GM18951 (cell line): ENCODE data around the gene ARL15.

Source experiments
- POLR2A ChIP-seq: IDR thresholded peaks from 4 replicates; pipeline ENCODE4 v1.6.1; 2011; ENCODE audit warnings: mild to moderate bottlenecking; ENCODE audit not compliant: insufficient read length, insufficient read depth; ENCODE audit errors: extremely low read depth
- in situ Hi-C: fragments of 300-500 bp; cut with MboI; formaldehyde crosslinking; loops from one replicate; pipeline ENCODE4 v1.12.0; 2022; ENCODE audit warnings: low sequenced_read_pairs, mixed read lengths, inconsistent platforms; ENCODE audit not compliant: unreplicated experiment

The ARL15 gene

DNA sequence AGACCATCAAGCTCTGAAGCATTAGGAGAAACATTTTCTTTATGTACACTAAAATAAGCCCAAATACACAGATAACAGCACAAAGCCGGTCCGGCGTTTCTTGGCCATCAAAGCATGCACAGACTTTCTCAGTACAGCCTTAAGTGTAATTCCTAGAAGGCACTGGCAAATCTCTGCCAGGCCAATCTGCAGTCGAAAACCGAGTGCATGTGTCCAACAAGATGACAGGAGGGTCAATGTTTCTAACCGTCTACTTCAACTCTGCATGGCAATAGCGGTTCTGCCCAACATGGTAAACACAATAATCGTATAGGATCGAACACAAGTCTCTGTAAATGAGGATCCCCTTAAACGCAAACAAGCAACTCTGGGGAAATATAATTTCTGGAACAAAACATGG, 1.1 kb downstream of the ARL15 start:
- no peak for TF ChIP-seq POLR2A
- in situ Hi-C loops: no loop called here

GRCh38 chr5:54307583-54307982, 2.8 kb downstream of the ARL15 start:
- no peak for TF ChIP-seq POLR2A

GRCh38 chr5:54306893-54307292, 3.5 kb downstream of the ARL15 start:
- in situ Hi-C loops: no loop called here
- TF ChIP-seq POLR2A: no peak

More at GRCh38 chr5:54307583-54307982, 2.8 kb downstream of the ARL15 start:
- in situ Hi-C loops: no loop called here

DNA sequence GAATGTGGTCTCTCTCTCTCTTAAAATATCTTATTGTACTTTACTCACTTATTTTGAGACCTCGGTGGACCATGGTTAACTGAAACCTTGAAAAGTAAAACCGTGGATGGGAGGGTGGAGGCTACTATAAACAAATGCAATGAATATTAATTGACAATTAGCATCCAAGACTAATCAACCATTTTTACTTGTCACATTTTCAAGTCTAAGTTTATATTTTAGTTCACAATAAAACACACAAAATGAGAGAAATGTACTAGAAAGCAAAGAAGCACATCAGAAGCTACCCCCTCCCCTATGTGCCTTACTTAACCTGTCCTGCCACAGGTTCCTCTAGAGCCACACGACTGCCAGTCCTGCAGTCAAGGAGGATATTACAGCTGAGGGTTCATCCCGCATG, 4.6 kb downstream of the ARL15 start:
- TF ChIP-seq POLR2A: no peak
- in situ Hi-C loops: no loop called here

- no peak for TF ChIP-seq POLR2A
- in situ Hi-C loops: no loop called here
Measured at GRCh38 chr5:54304040-54304439, 6.3 kb downstream of the ARL15 start.

DNA sequence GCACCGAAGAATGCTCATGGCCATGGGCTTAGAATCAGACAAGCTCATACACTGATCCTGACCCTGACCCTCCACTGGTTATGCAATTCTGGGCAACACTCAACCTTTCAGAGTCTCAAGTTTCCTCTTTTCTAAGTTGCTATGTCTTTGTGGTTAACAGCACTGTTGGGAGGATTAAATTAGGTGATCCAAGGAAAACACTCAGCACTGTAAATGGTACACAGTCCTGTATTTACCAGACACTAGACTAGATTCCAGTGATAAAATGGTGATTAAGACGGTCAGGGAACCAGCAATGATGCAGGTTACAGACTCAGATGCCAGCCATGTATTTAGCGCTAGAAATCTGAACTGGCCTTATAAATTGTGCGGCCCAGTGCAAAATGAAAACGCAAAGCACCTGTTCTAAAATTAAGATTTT, 8.1 kb downstream of the ARL15 start:
- no peak for TF ChIP-seq POLR2A
- in situ Hi-C loops: no loop called here

GRCh38 chr5:54301849-54302248, 8.5 kb downstream of the ARL15 start:
- no peak for TF ChIP-seq POLR2A
- in situ Hi-C loops: no loop called here

DNA sequence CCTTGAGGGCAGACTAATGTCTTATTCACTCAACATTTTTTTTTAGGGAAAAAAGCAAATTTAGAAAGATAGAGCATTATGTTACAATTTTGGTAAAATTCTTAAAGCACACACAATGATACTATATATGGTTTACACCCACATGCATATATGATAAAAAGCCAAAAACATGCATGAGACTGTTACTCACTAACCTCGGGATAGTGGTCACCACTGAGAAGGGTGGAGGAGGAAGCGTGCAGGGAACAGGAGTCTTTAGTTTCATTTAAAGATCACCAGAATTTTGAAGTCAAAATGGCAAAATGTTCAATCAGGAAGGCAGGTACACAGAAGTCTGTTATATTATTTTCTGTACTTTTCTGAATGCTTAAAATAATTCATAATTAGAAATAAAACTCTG, 9.2 kb downstream of the ARL15 start:
- in situ Hi-C loops: no loop called here
- no peak for TF ChIP-seq POLR2A

- no peak for TF ChIP-seq POLR2A
- in situ Hi-C loops: no loop called here
Measured at GRCh38 chr5:54298947-54299346, 11.4 kb downstream of the ARL15 start.

- in situ Hi-C loops: no loop called here
- TF ChIP-seq POLR2A: no peak
Measured at GRCh38 chr5:54296386-54296785, 14.0 kb downstream of the ARL15 start.

GRCh38 chr5:54295651-54296276, 14.6 kb downstream of the ARL15 start:
- no peak for TF ChIP-seq POLR2A

GRCh38 chr5:54294097-54294667, 16.2 kb downstream of the ARL15 start:
- no peak for TF ChIP-seq POLR2A
- in situ Hi-C loops: no loop called here

More at GRCh38 chr5:54295651-54296276, 14.6 kb downstream of the ARL15 start:
- in situ Hi-C loops: no loop called here

DNA sequence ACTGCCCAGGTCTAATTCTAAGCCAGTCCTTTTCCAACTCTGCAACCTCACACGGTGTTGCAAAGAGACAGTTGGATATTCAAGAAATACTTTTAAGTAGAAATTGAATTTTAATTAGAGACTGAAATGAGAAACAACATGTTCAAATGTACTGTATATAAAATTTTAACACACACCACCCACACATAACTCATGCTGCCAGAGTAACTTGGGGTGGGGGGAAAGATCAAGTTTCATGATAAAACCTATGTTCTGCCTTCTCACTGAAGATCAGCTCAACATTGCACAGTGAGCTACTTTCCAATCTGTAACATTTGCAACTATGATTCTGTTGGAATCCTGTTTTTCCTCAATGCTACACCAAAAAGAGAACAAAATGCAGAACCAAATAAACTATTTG, 17.5 kb downstream of the ARL15 start:
- in situ Hi-C loops: no loop called here
- TF ChIP-seq POLR2A: no peak

DNA sequence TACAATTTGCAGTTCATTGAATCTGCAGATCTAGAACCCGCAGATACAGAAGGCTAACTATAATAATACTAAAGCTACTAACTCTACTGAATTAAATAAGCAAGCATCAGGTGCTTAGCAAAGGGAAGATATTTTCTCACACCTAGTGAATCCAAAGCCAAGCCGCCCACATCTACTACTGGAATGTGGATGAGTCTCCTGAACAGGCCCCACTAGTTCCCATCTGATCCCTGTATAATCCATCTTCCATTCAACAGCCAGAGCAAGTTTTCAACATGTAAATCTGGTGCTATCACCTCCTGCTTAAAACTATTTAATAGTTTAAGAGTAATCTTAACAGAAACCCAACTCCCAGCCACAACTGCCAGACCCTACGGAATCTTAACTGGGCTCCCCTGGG, 18.9 kb downstream of the ARL15 start:
- in situ Hi-C loops: no loop called here
- TF ChIP-seq POLR2A: no peak

DNA sequence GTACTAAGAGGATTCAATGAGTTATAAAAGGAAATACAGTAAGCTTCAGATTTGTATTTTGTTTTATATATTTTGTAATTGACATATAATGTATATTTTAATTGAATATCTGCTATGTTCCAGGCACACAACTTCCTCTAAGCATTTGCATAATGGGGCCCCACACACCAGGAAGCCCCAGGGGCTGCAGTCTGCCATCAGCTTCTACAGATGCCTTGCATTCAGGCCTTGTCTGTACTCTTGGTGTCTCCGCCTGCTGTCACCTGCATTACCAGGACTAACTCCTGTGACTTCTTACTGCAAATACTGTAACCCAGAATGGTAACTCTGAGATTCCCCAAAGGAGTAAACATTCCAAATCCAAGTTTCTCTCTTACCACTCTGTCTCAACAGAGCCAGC, 20.6 kb downstream of the ARL15 start:
- in situ Hi-C loops: no loop called here

More for the DNA sequence above, 20.6 kb downstream of the ARL15 start:
- TF ChIP-seq POLR2A: no peak
